Amniotic epithelial cell (primary cell): ENCODE measurements around the gene PAGR1.
"Not testable (repeated sequence)": the region's sequence is repeated elsewhere in the genome, so short reads cannot be mapped to it uniquely, and the experiment has no call there.

Experiments
- DNase-seq: peaks from one replicate; pipeline ENCODE4 v3.0.0-alpha.2; 2010; ENCODE audit warnings: low read depth

PAGR1 gene

GRCh38 chr16:29812754-29813643, 3.0 kb upstream of the PAGR1 start:
- DNase-seq: no peak

GRCh38 chr16:29813644-29814562, 2.0 kb upstream of the PAGR1 start:
- DNase-seq: no peak

- no peak for DNase-seq
Measured at GRCh38 chr16:29814592-29814991, 1.4 kb upstream of the PAGR1 start.

GRCh38 chr16:29815032-29815721, 775 bp upstream of the PAGR1 start:
- DNase-seq: no peak

- peak; percentile 71 for DNase-seq
Measured at GRCh38 chr16:29816694-29817441, 916 bp downstream of the PAGR1 start.

DNA sequence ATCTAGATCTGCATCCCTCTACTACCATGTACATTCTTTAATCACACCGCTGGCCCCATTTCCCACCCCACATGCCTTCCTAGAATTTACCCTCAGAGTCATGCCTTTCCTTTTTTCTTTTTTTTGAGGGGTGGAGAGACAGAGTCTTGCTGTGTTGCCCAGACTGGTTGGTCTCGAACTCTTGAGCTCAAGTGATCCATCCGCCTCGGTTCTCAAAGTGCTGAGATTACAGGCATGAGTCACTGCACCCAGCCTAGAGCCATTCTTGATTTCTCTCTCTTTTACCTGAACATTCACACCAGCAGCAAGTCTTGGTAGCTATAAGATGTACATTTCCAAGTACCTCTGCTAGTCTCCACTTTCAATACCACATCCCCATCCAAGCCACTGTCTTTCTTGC, 2.1 kb downstream of the PAGR1 start:
- DNase-seq: no peak

- DNase-seq: peak; percentile 58
Measured at GRCh38 chr16:29819506-29819905, 3.6 kb downstream of the PAGR1 start.

DNA sequence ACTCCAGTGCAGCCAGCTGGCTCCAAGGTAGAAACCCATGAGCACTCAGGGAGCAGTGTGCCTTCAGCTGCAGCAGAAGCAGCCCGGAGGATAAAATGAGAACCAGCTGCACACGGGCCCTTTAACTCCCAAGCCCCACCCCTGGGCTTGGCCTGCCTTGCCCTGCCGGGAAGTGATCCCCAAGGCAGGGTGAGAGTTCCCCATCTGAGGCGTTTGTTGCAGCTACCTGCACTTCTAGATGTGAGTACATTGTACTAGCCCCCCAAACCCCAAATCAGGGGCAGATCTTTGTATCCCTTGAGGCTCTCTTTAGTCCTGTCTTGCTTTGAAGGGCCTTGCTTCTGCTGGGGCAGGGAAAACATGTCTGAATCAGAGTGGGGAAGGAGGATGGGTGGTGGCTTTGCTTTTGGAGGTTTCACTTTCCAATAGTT, 4.3 kb downstream of the PAGR1 start, which contains the start of gene MVP:
Gene MVP, plus strand, starts transcription at position 192 of the 431 bp plus-strand sequence. CDS start 10,088 bp downstream, outside the sequence.
- DNase-seq: peak; percentile 64

DNA sequence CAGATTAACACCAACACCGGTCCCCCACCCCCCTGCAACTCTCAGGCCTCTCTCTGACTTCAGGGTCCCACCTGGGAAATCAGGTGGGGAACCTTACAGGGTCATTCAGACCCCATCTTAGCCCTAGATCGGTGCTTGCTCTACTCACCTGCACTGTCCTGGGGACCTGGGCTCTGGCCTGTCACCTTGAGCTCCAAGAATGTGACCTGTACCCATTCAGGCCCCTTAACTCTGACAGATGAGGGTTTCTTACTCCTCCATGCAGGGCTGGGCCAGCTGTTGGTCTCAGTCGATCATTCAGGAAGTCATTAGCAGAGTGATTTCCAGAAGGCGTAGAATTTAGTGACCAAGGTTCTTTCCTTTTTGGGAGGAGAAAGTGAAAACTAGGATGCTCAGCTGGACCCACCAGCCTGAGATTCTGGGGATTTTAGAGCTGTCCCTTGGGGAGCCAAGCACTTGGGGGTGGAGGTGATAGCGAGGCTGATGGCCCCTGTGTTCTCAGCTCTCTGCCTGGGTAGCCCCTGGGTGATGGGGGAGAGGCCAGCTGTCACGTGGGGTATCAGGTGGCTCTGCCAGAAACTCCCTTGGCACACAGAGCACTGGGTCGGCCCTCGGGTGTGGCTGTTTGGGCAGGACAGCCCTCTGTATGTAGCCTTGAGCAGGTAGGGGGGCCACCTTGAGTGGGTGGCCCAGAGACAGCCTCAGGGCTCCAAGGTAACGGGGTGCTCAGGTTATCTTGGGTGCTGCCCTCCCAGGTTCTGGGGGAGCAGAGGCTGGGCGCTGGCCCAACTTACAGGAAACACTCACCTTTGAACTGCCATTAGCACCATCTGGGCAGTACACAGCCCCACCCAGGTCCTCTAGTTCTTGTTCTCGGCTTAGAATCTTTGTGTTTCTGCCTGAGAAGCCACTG, 5.0 kb downstream of the PAGR1 start:
- DNase-seq: peak; percentile 26

DNA sequence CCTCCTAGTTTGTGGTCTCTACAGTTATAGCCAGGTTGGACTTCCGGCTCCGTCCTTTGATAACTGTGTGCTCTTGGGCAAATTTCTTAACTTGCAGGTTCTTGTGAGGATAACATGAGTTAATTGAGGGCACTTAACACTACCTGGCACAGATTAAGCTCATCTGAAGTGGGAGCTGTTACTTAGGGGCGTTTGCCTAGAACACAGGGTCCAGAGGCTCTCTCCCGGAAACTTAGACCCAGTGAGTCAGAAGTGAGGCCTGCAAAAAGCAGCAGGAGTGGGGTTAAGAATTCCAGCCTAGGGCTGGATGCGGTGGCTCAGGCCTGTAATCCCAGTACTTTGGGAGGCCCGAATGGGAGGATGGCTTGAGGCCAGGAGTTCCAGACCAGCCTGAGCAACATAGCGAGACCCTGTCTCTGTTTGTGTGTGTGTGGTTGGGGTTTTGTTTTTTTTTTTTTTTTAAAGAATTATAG, 5.7 kb downstream of the PAGR1 start:
- DNase-seq: peak; percentile 92

- DNase-seq: peak; percentile 81
Measured at GRCh38 chr16:29824589-29825144, 8.7 kb downstream of the PAGR1 start.

- DNase-seq: peak; percentile 72
Measured at GRCh38 chr16:29825145-29826044, 9.4 kb downstream of the PAGR1 start.

DNA sequence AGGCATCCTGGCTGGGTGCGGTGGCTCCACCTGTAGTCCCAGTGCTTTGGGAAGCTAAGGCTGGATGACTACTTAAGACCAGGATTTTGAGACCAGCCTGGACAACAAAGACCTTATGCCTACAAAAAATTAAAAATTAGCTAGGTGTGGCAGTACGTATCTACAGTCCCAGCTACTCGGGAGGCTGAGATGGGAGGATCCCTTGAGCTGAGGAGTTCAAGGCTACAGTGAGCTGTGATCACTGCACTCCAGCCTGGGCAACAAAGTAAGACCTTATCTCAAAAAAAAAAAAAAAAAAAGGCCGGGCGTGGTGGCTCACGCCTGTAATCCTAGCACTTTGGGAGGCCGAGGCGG, 10.4 kb downstream of the PAGR1 start:
- DNase-seq: no peak

- no peak for DNase-seq
Measured at GRCh38 chr16:29830774-29831173, 14.8 kb downstream of the PAGR1 start.

- no peak for DNase-seq
Measured at GRCh38 chr16:29831490-29831889, 15.5 kb downstream of the PAGR1 start.

DNA sequence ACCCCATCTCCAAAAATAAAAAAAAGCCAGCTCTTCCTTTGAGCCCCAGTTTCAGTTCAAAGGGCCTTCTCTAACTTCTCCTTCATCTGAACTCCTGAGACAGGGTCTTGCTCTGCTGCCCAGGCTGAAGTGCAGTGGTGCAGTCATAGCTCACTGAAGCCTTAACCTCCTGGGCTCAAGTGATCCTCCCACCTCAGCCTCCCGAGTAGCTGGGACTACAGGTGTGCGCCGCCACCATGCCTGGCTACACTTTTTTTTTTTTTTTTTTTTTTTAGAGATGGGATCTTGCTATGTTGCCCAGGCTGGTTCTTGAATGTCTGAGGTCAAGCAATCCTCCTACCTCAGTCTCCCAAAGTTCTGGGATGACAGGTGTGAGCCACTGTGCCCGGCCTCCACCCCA, 17.3 kb downstream of the PAGR1 start:
- not testable (repeated sequence) for DNase-seq

DNA sequence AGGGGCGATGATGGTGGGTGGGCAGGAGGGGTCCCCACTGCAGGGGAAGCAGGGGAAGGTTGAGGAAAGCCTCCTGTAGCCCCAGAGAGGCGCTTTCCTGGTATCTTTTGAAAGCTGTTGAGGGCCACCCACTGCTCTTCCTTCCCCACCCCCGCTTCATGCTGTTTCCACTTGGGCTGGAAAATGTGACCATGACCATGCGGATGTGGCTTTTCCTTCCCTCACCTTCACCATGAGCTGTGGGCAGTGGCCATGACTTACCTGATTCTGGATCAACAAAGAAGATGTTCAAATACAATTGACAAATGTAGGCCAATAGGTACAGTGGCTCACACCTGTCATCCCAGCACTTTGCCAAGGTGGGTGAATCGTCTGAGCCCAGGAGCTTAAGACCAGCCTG, 18.1 kb downstream of the PAGR1 start:
- no peak for DNase-seq

DNA sequence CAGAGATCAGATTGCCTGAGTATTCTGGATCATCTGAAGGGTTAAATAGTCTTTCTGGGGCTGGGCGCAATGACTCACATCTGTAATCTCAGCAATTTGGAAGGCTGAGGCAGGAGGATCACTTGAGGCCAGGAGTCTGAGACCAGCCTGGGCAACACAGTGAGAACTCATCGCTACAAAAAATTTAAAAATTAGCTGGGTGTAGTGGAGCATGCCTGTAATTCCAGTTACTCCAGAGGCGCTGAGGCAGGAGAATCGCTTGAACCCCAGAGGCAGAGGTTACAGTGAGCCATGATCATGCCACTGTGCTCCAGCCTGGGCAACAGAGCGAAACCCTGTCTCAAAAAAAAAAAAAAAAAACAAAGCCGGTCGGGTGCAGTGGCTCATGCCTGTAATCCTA, 20.0 kb downstream of the PAGR1 start:
- DNase-seq: no peak

DNA sequence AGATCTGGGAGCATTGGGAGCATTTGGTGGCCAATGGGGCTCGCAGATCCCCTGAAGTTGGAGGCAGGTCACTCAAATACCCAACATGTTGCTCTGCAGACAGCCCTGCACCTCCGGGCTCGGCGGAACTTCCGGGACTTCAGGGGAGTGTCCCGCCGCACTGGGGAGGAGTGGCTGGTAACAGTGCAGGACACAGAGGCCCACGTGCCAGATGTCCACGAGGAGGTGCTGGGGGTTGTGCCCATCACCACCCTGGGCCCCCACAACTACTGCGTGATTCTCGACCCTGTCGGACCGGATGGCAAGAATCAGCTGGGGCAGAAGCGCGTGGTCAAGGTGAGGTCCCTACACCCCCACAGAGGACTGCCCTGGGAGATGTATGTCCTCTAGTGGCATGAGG, 20.7 kb downstream of the PAGR1 start:
- DNase-seq: no peak
